ENCODE results near the gene MORN1.

GRCh38 chr1:2311184-2312032, 79.9 kb downstream of the MORN1 start:
- TF ChIP-seq CTCF (IDR thresholded peaks at IDR 0.05; ENCODE audit: low read depth, low read length, poor library complexity, severe bottlenecking) (peak; percentile 21), EZH2phosphoT487 (IDR thresholded peaks at IDR 0.05; ENCODE audit: borderline replicate concordance, low read length) (no peak)
